ENCODE results near the gene ITIH4. TPM values are rescaled to one million over a fixed set of nuclear protein-coding genes. Genes with fewer than 3 reads are reported as not detected.

Gene ITIH4
- total and polyA plus RNA-seq, 10 of the 15 experiments (the other 5 are each of a cell fraction or from before 2014, with no cell fraction given) = 0.64 to 4.1 (median 1.3) TPM

- H3K36me3 ChIP-seq (ENCODE audit: control insufficient read depth in 2 of 2, insufficient read depth in 2 of 2, low read length in 1 of 2) = peaks cover 1 to 5% of the 10 kb centered on the region in 2 experiments; a peak in 3 of 4 replicates
- H3K9me3 ChIP-seq (replicated peaks; ENCODE audit: control insufficient read depth, insufficient read depth, low read length) = no peaks in the 10 kb centered on the region
- BruUV-seq (replicated peaks) = no TSS peak
- H3K27me3 ChIP-seq (replicated peaks in 1 of 2; ENCODE audit: control insufficient read depth in 2 of 2, insufficient read depth in 2 of 2, low read length in 1 of 2) = no peaks in the 10 kb centered on the region
- no peaks in the 10 kb centered on the region for H4K20me1 ChIP-seq (ENCODE audit: control insufficient read depth, insufficient read depth)
- POLR2A ChIA-PET = no interaction called here
- SMC1A ChIA-PET (ENCODE audit: uncharacterized antibody, unreplicated experiment) = interaction anchor here (0.9 to 1.9 kb wide), 3 partner anchors 9 to 98 kb away, joined by 3 to 6 read pairs (median 4); no protein-coding TSS in a partner anchor
- H3K9ac ChIP-seq (ENCODE audit: control insufficient read depth, insufficient read depth, low read length) = no peak overlapping the region
- RAD21 ChIA-PET (ENCODE audit: unreplicated experiment) = no interaction called here
- CTCF ChIA-PET = interaction anchor here (1.2 to 1.6 kb wide), 2 partner anchors 9 to 16 kb away, joined by 3 to 6 read pairs; no protein-coding TSS in a partner anchor
- H3K4me2 ChIP-seq (ENCODE audit: control insufficient read depth, insufficient read depth) = no peak overlapping the region
- H3K79me2 ChIP-seq (ENCODE audit: control insufficient read depth, insufficient read depth, low read length) = no peaks in the 10 kb centered on the region
- H2AFZ ChIP-seq (ENCODE audit: control insufficient read depth, low read depth, low read length) = no peak overlapping the region
- no peak for DNase-seq (ENCODE audit: low read depth, low spot score)
- no peak overlapping the region for H3K27ac ChIP-seq (ENCODE audit: control insufficient read depth, insufficient read depth)
- in situ Hi-C loops (cut with MboI) (no loop called here), intact Hi-C loops (cut with micrococcal nuclease; ENCODE audit: unreplicated experiment) (no loop called here)
- TF ChIP-seq TAF1 (IDR thresholded peaks at IDR 0.05; ENCODE audit: borderline replicate concordance, low read depth, low read length) = no peak
- TF ChIP-seq PAX5 (IDR thresholded peaks at IDR 0.05; ENCODE audit: borderline replicate concordance, low read depth, low read length) = no peak
- TF ChIP-seq CREB1 (IDR thresholded peaks at IDR 0.05; ENCODE audit: low read depth) = no peak
- TF ChIP-seq ZSCAN29 (IDR thresholded peaks at IDR 0.05) = no peak
- TF ChIP-seq SMC3 (IDR thresholded peaks at IDR 0.05; ENCODE audit: borderline replicate concordance, low read length) = no peak
- no peak for TF ChIP-seq MEF2A (IDR thresholded peaks at IDR 0.05; ENCODE audit: insufficient read depth, low read depth, low read length)
- TF ChIP-seq MAX (IDR thresholded peaks at IDR 0.05; ENCODE audit: low read depth, low read length) = no peak
- TF ChIP-seq ATF2 (IDR thresholded peaks at IDR 0.05; ENCODE audit: low read length) = no peak
- TF ChIP-seq ESRRA (IDR thresholded peaks at IDR 0.05; ENCODE audit: low read length) = no peak
- no peak for TF ChIP-seq RELA (IDR thresholded peaks at IDR 0.05; ENCODE audit: borderline replicate concordance, partially characterized antibody)
- TF ChIP-seq ZBTB11 (CRISPR knock-in tag; IDR thresholded peaks at IDR 0.05) = no peak
- TF ChIP-seq HDAC6 (IDR thresholded peaks at IDR 0.05; ENCODE audit: unreplicated experiment) = no peak
- TF ChIP-seq ZBTB4 (CRISPR knock-in tag; IDR thresholded peaks at IDR 0.05) = no peak
- no peak for TF ChIP-seq HCFC1 (IDR thresholded peaks at IDR 0.05; ENCODE audit: low read length)
- FAIRE-seq = no peak
- H3K4me3 ChIP-seq = no peak overlapping the region
- H3K4me1 ChIP-seq (ENCODE audit: control insufficient read depth, insufficient read depth, low read length) = no peaks in the 10 kb centered on the region; the same call in 1 of the 2 replicates
- ATAC-seq = no peak
- 95% methylated on average over 4 of the region's 4 CpGs for WGBS (ENCODE audit: insufficient coverage, insufficient replicate concordance, low lambda C conversion rate, missing lambda C conversion rate)
Observed at GRCh38 chr3:52836986-52837385, 6.5 kb upstream of the ITIH4 start.

All from GM12878 (cell line).